Lower leg skin (tissue), 3 donors: ENCODE data around the gene MTMR11.

Experiments used
- POLR2A ChIP-seq, 2 donors: fragments of 450-650 bp; IDR thresholded peaks; one replicate each; pipeline ENCODE4 v1.6.1; 2016 to 2017; ENCODE audit warnings: antibody characterized with exemption in 2 of 2, mild to moderate bottlenecking in 1 of 2, moderate library complexity in 1 of 2
- TF ChIP-seq, protein P1 (sequence below), 3 donors: fragments of 450-650 bp; IDR thresholded peaks; one replicate each; pipeline ENCODE4 v1.5.1; 2016; ENCODE audit warnings: antibody characterized with exemption in 3 of 3, mild to moderate bottlenecking in 3 of 3, moderate library complexity in 2 of 3

DNA sequence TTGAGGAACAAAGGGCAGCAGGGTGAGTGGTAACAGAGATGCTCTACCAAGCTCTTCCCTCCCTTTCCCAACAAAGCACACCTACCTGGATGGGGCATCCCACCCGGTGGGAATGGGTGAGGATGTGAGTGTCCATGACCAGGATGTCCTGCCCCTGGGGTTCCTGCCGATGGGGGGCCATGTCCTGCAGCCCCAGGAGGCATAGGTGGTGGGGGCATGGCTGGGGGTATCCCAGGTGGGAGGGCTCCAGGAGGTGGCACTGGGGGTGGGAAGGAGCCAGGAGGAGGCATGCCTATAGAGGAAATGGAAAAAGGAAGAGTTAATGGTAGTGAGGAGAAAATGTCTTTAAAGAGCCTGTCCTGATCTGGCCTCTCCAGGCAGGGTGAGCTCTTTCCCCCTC is 10.9 kb downstream of the MTMR11 start:
- TF ChIP-seq, protein P1, sequence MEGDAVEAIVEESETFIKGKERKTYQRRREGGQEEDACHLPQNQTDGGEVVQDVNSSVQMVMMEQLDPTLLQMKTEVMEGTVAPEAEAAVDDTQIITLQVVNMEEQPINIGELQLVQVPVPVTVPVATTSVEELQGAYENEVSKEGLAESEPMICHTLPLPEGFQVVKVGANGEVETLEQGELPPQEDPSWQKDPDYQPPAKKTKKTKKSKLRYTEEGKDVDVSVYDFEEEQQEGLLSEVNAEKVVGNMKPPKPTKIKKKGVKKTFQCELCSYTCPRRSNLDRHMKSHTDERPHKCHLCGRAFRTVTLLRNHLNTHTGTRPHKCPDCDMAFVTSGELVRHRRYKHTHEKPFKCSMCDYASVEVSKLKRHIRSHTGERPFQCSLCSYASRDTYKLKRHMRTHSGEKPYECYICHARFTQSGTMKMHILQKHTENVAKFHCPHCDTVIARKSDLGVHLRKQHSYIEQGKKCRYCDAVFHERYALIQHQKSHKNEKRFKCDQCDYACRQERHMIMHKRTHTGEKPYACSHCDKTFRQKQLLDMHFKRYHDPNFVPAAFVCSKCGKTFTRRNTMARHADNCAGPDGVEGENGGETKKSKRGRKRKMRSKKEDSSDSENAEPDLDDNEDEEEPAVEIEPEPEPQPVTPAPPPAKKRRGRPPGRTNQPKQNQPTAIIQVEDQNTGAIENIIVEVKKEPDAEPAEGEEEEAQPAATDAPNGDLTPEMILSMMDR (IDR thresholded peaks at IDR 0.05) = no peak
- no peak for TF ChIP-seq POLR2A (IDR thresholded peaks at IDR 0.05)
